Neuronal stem cell (in vitro differentiated cells): ENCODE data around the gene PRIM1.

Source experiments
- DNase-seq: peaks from one replicate; pipeline ENCODE4 v3.0.0-alpha.2; 2013; ENCODE audit warnings: low spot score
- H2AFZ ChIP-seq: one replicate; pipeline ENCODE4 v1.6.1; 2013; ENCODE audit warnings: mild to moderate bottlenecking, low read length, inconsistent platforms
- H2AK5ac ChIP-seq: 2 replicates; pipeline ENCODE4 v1.6.1; 2013; ENCODE audit warnings: low read depth, mild to moderate bottlenecking, inconsistent platforms, low read length, moderate library complexity, mixed read lengths
- H2BK120ac ChIP-seq: 2 replicates; pipeline ENCODE4 v1.6.1; 2013; ENCODE audit warnings: low read depth, mild to moderate bottlenecking, inconsistent platforms, low read length, moderate library complexity, mixed read lengths
- H2BK12ac ChIP-seq: one replicate; pipeline ENCODE4 v1.6.1; 2013; ENCODE audit warnings: low read length, inconsistent platforms
- H2BK15ac ChIP-seq: 2 replicates; pipeline ENCODE4 v1.6.1; 2013; ENCODE audit warnings: mild to moderate bottlenecking, low read length, inconsistent platforms, mixed read lengths
- H2BK5ac ChIP-seq: one replicate; pipeline ENCODE4 v1.6.1; 2013; ENCODE audit warnings: inconsistent platforms, mild to moderate bottlenecking, low read length, moderate library complexity
- H3K14ac ChIP-seq: one replicate; pipeline ENCODE4 v1.6.1; 2013; ENCODE audit warnings: low read length, inconsistent platforms
- H3K18ac ChIP-seq: 2 replicates; pipeline ENCODE4 v1.6.1; 2013; ENCODE audit warnings: low read length, inconsistent platforms
- H3K23ac ChIP-seq: 2 replicates; pipeline ENCODE4 v1.6.1; 2013; ENCODE audit warnings: low read depth, mild to moderate bottlenecking, mixed read lengths, low read length, inconsistent platforms; ENCODE audit not compliant: poor library complexity
- H3K27ac ChIP-seq: replicated peaks from 3 replicates; pipeline ENCODE4 v1.5.1; 2013; ENCODE audit warnings: low read length, inconsistent platforms
- H3K27me3 ChIP-seq, 3 experiments: 2 replicates each; pipeline ENCODE4 v1.6.1; 2013; ENCODE audit warnings: low read length in 3 of 3, mild to moderate bottlenecking in 2 of 3, inconsistent platforms in 1 of 3, low read depth in 1 of 3, mixed read lengths in 1 of 3, moderate library complexity in 1 of 3; ENCODE audit not compliant: control insufficient read depth in 3 of 3, insufficient read depth in 3 of 3
- H3K36me3 ChIP-seq, 2 donors: replicated peaks in 1 of 2; 2 replicates each; pipeline ENCODE4 v1.6.1; 2013; ENCODE audit warnings: low read length in 2 of 2; ENCODE audit not compliant: control insufficient read depth in 2 of 2, insufficient read depth in 2 of 2
- H3K4ac ChIP-seq: 2 replicates; pipeline ENCODE4 v1.6.1; 2013; ENCODE audit warnings: inconsistent platforms, mild to moderate bottlenecking, low read length, moderate library complexity
- H3K4me1 ChIP-seq, 2 donors: 1 replicate in 1 of 2; 2 replicates in 1 of 2; pipeline ENCODE4 v1.6.1; 2013; ENCODE audit warnings: low read length in 2 of 2, low read depth in 1 of 2; ENCODE audit not compliant: control insufficient read depth in 2 of 2, insufficient read depth in 1 of 2
- H3K4me2 ChIP-seq: one replicate; pipeline ENCODE4 v1.6.1; 2013; ENCODE audit warnings: mild to moderate bottlenecking, low read length, inconsistent platforms; ENCODE audit not compliant: insufficient read depth, poor library complexity, severe bottlenecking
- H3K4me3 ChIP-seq, 2 donors: 2 replicates each; pipeline ENCODE4 v1.5.1; 2013; ENCODE audit warnings: low read length in 2 of 2, mild to moderate bottlenecking in 2 of 2, inconsistent platforms in 1 of 2, moderate library complexity in 1 of 2
- H3K79me1 ChIP-seq: one replicate; pipeline ENCODE4 v1.6.1; 2013; ENCODE audit warnings: low read depth, mild to moderate bottlenecking, inconsistent platforms, low read length, moderate library complexity
- H3K9ac ChIP-seq: one replicate; pipeline ENCODE4 v1.6.1; 2013; ENCODE audit warnings: mild to moderate bottlenecking, low read depth, low read length, inconsistent platforms; ENCODE audit not compliant: poor library complexity
- H3K9me3 ChIP-seq, 2 donors: replicated peaks in 1 of 2; 2 replicates each; pipeline versions ENCODE3 to v1.6.1; 2013; ENCODE audit warnings: low read length in 2 of 2, mild to moderate bottlenecking in 2 of 2, inconsistent platforms in 1 of 2, low read depth in 1 of 2, mixed read lengths in 1 of 2, moderate library complexity in 1 of 2; ENCODE audit not compliant: control insufficient read depth in 2 of 2, insufficient read depth in 1 of 2
- H4K8ac ChIP-seq: one replicate; pipeline ENCODE4 v1.6.1; 2013; ENCODE audit warnings: low read depth, mild to moderate bottlenecking, inconsistent platforms, low read length, moderate library complexity
- H4K91ac ChIP-seq: one replicate; pipeline ENCODE4 v1.6.1; 2013; ENCODE audit warnings: low read length, low read depth, mild to moderate bottlenecking, inconsistent platforms; ENCODE audit not compliant: poor library complexity
- WGBS, 2 donors: extraction: QIAGEN DNeasy Blood & Tissue Kit; methylation state at CpG; one replicate each; pipeline ENCODE4 v1.1.7; 2013; ENCODE audit warnings: missing lambda C conversion rate in 2 of 2, mixed read lengths in 1 of 2; ENCODE audit not compliant: insufficient read length in 2 of 2, insufficient replicate concordance in 1 of 2; ENCODE audit errors: extremely low coverage in 2 of 2; 5-methylcytosine and 5-hydroxymethylcytosine counted together

Gene PRIM1

GRCh38 chr12:56695327-56696101 lies 56.6 kb downstream of the PRIM1 start:
- no peak overlapping the region for H2BK5ac ChIP-seq
- H3K18ac ChIP-seq, result no peak overlapping the region
- H3K4me1 ChIP-seq, result peaks cover 0 to 8% of the 10 kb centered on the region in 2 donors
- no peak for DNase-seq
- H3K79me1 ChIP-seq, result no peaks in the 10 kb centered on the region
- no peak overlapping the region for H2BK120ac ChIP-seq
- WGBS, 2 donors, result no CpG with 5 or more reads among the region's 2 CpGs
- H3K9me3 ChIP-seq, result no peaks in the 10 kb centered on the region
- no peak overlapping the region for H2BK12ac ChIP-seq
- H3K4me2 ChIP-seq, result no peak overlapping the region
- no peaks in the 10 kb centered on the region for H3K36me3 ChIP-seq
- H2AK5ac ChIP-seq, result no peak overlapping the region
- H3K4ac ChIP-seq, result no peak overlapping the region
- H3K23ac ChIP-seq, result no peak overlapping the region
- H3K27me3 ChIP-seq, result no peaks in the 10 kb centered on the region
- no peak overlapping the region for H3K27ac ChIP-seq
- H3K4me3 ChIP-seq, result no peak overlapping the region
- H2AFZ ChIP-seq, result peak overlapping the region; percentile 73
- no peak overlapping the region for H3K9ac ChIP-seq
- no peak overlapping the region for H4K91ac ChIP-seq
- H4K8ac ChIP-seq, result no peak overlapping the region
- no peak overlapping the region for H3K14ac ChIP-seq
- H2BK15ac ChIP-seq, result no peak overlapping the region

- Histone ChIP-seq H2BK5ac (no peak overlapping the region), H3K18ac (no peak overlapping the region), H3K4me3 (no peak overlapping the region), H4K8ac (no peak overlapping the region), H3K79me1 (no peaks in the 10 kb centered on the region), H3K9ac (no peak overlapping the region), H2BK12ac (no peak overlapping the region), H4K91ac (no peak overlapping the region), H3K27ac (no peak overlapping the region), H3K23ac (no peak overlapping the region), H3K27me3 (no peaks in the 10 kb centered on the region), H3K9me3 (no peaks in the 10 kb centered on the region), H2BK120ac (no peak overlapping the region), H3K4me2 (no peak overlapping the region), H3K4me1 (peaks cover 2 to 8% of the 10 kb centered on the region in 2 donors), H3K14ac (no peak overlapping the region), H2BK15ac (no peak overlapping the region), H3K36me3 (no peaks in the 10 kb centered on the region), H2AK5ac (no peak overlapping the region), H3K4ac (no peak overlapping the region), H2AFZ (no peak overlapping the region)
- no peak for DNase-seq
- no CpG with 5 or more reads among the region's 5 CpGs for WGBS, 2 donors
These were observed 58.0 kb downstream of the PRIM1 start for GRCh38 chr12:56694161-56694560.

GRCh38 chr12:56688846-56689109 lies 63.3 kb downstream of the PRIM1 start:
- peak overlapping the region; percentile 61 for H3K14ac ChIP-seq
- peaks cover 5 to 6% of the 10 kb centered on the region in 2 donors for H3K4me1 ChIP-seq
- peak overlapping the region; percentile 80 for H3K9ac ChIP-seq
- H2BK15ac ChIP-seq, result peak overlapping the region; percentile 51
- H2BK5ac ChIP-seq, result peak overlapping the region; percentile 88
- H3K18ac ChIP-seq, result peak overlapping the region; percentile 95
- H4K91ac ChIP-seq, result peak overlapping the region; percentile 9
- H3K4ac ChIP-seq, result no peak overlapping the region
- H3K4me3 ChIP-seq, result peak overlapping the region; percentile 49 to 77
- peak overlapping the region; percentile 96 for H3K4me2 ChIP-seq
- H3K36me3 ChIP-seq, result peaks cover 0 to 30% of the 10 kb centered on the region in 2 donors
- H3K27me3 ChIP-seq, result no peaks in the 10 kb centered on the region
- peaks cover 2% of the 10 kb centered on the region for H3K79me1 ChIP-seq
- H3K9me3 ChIP-seq, result peaks cover 0 to 14% of the 10 kb centered on the region in 2 donors
- H2BK120ac ChIP-seq, result peak overlapping the region; percentile 13
- no CpG with 5 or more reads among the region's 7 CpGs for WGBS, 2 donors
- peak overlapping the region; percentile 74 for H2AFZ ChIP-seq
- H2BK12ac ChIP-seq, result no peak overlapping the region
- H3K23ac ChIP-seq, result peak overlapping the region; percentile 55
- H2AK5ac ChIP-seq, result peak overlapping the region; percentile 6
- H4K8ac ChIP-seq, result no peak overlapping the region
- peak overlapping the region; percentile 98 for H3K27ac ChIP-seq
- DNase-seq, result no peak

- Histone ChIP-seq H3K9me3 (peaks cover 0 to 14% of the 10 kb centered on the region in 2 donors), H2BK120ac (peak within 1 kb of the TSS; percentile 13), H4K91ac (peak within 1 kb of the TSS; percentile 98), H3K27ac (peak within 1 kb of the TSS; percentile 99), H3K4me3 (peak within 1 kb of the TSS; percentile 90 to 97), H3K4me1 (peaks cover 5 to 6% of the 10 kb centered on the region in 2 donors), H2AFZ (peak within 1 kb of the TSS; percentile 92), H2BK15ac (peak within 1 kb of the TSS; percentile 51), H3K27me3 (no peaks in the 10 kb centered on the region), H2BK5ac (peak within 1 kb of the TSS; percentile 97), H3K23ac (peak within 1 kb of the TSS; percentile 92), H3K4me2 (peak within 1 kb of the TSS; percentile 96), H2AK5ac (peak within 1 kb of the TSS; percentile 28), H3K9ac (peak within 1 kb of the TSS; percentile 96), H4K8ac (no peak within 1 kb of the TSS), H2BK12ac (peak within 1 kb of the TSS; percentile 42), H3K18ac (peak within 1 kb of the TSS; percentile 98), H3K14ac (peak within 1 kb of the TSS; percentile 97), H3K36me3 (peaks cover 0 to 33% of the 10 kb centered on the region in 2 donors), H3K4ac (peak within 1 kb of the TSS; percentile 27), H3K79me1 (peaks cover 2% of the 10 kb centered on the region)
- DNase-seq, result peak; percentile 98
- WGBS, 2 donors, result no CpG with 5 or more reads among the region's 64 CpGs
These were observed 63.8 kb downstream of the PRIM1 start, which contains the start of gene PTGES3 for GRCh38 chr12:56688129-56688845. Gene PTGES3, minus strand, starts transcription at chr12:56688284. Its CDS starts 285 bp downstream, at chr12:56687999.
